WTC11 (cell line): Measurements from ENCODE around the gene POU3F1. TPM values are rescaled to one million over a fixed set of nuclear protein-coding genes. Genes with fewer than 3 reads are reported as not detected.

Experiments used
- ATAC-seq: fragments of 200-7000 bp; cut with Tn5 transposase; 2 replicates; pipeline ENCODE4 v1.10.0; 2021; ENCODE audit warnings: mild to moderate bottlenecking, moderate library complexity
- CTCF ChIA-PET: fragments of 300-600 bp; sonication (Branson Sonifier 250); formaldehyde crosslinking; loops from one replicate; lab custom pipeline; 2021; ENCODE audit warnings: antibody characterized with exemption; lab: Charles Lee
- POLR2A ChIA-PET: fragments of 350-600 bp; sonication (Branson Sonifier 250); formaldehyde crosslinking; loops from one replicate; lab custom pipeline; 2021; ENCODE audit warnings: antibody characterized with exemption; lab: Charles Lee
- DNase-seq: peaks from one replicate; pipeline ENCODE4 v3.0.0; 2021; ENCODE audit warnings: low spot score
- H3K27ac Mint-ChIP-seq: 2 replicates; pipeline ENCODE4 v1.8.0; 2021; ENCODE audit warnings: mixed read lengths
- H3K27me3 Mint-ChIP-seq: 2 replicates; pipeline ENCODE4 v1.8.0; 2021; ENCODE audit warnings: low read depth, mild to moderate bottlenecking, moderate library complexity, mixed read lengths
- H3K36me3 Mint-ChIP-seq: 2 replicates; pipeline ENCODE4 v1.8.0; 2021; ENCODE audit warnings: mixed read lengths
- H3K4me1 Mint-ChIP-seq: 2 replicates; pipeline ENCODE4 v1.8.0; 2022; ENCODE audit warnings: mixed read lengths
- H3K4me3 Mint-ChIP-seq: 2 replicates; pipeline ENCODE4 v1.8.0; 2021; ENCODE audit warnings: mild to moderate bottlenecking, moderate library complexity, mixed read lengths
- H3K9me3 Mint-ChIP-seq: 2 replicates; pipeline ENCODE4 v1.8.0; 2021; ENCODE audit warnings: mixed read lengths
- NFATC4 ChIP-seq: fragments of 250-450 bp; sonication (Bioruptor Pico); IDR thresholded peaks from 2 replicates; pipeline ENCODE4 v1.9.0; 2021; ENCODE audit warnings: mild to moderate bottlenecking
- SP1 ChIP-seq: sonication (generic); formaldehyde crosslinking; conservative IDR thresholded peaks from 2 replicates; pipeline ENCODE4 v1.8.1; 2022; ENCODE audit warnings: missing genetic modification reagents
- ZNF219 ChIP-seq: sonication (generic); formaldehyde crosslinking; IDR thresholded peaks from 2 replicates; pipeline ENCODE4 v1.8.0; 2023; ENCODE audit warnings: missing genetic modification reagents, mild to moderate bottlenecking, borderline replicate concordance
- ZNF423 ChIP-seq: fragments of 250-450 bp; sonication (Bioruptor Pico); IDR thresholded peaks from 2 replicates; pipeline ENCODE4 v2.1.2; 2022; ENCODE audit warnings: mild to moderate bottlenecking, moderate library complexity
- total RNA-seq: library from RNA; stranded (reverse); gene quantifications from 3 replicates; pipeline ENCODE4 v1.2.3, GENCODE V29; 2021
- TF ChIP-seq, protein P1 (sequence below): fragments of 250-450 bp; sonication (Bioruptor Pico); IDR thresholded peaks from 2 replicates; pipeline ENCODE4 v1.9.0; 2021; ENCODE audit warnings: mild to moderate bottlenecking, borderline replicate concordance
- TF ChIP-seq, protein P2 (sequence below): sonication (generic); formaldehyde crosslinking; IDR thresholded peaks from 2 replicates; pipeline ENCODE4 v1.8.0; 2023; ENCODE audit warnings: missing genetic modification reagents
- TF ChIP-seq, protein P3 (sequence below): fragments of 200-600 bp; IDR thresholded peaks from 2 replicates; pipeline ENCODE4 v1.8.0; 2022; ENCODE audit warnings: antibody characterized with exemption
- TF ChIP-seq, protein P4 (sequence below): sonication (generic); formaldehyde crosslinking; IDR thresholded peaks from 2 replicates; pipeline ENCODE4 v1.8.1; 2023; ENCODE audit warnings: mild to moderate bottlenecking, missing genetic modification reagents

Gene POU3F1
- total RNA-seq, 1 experiment from 2014 or later, result 18.9 TPM

DNA sequence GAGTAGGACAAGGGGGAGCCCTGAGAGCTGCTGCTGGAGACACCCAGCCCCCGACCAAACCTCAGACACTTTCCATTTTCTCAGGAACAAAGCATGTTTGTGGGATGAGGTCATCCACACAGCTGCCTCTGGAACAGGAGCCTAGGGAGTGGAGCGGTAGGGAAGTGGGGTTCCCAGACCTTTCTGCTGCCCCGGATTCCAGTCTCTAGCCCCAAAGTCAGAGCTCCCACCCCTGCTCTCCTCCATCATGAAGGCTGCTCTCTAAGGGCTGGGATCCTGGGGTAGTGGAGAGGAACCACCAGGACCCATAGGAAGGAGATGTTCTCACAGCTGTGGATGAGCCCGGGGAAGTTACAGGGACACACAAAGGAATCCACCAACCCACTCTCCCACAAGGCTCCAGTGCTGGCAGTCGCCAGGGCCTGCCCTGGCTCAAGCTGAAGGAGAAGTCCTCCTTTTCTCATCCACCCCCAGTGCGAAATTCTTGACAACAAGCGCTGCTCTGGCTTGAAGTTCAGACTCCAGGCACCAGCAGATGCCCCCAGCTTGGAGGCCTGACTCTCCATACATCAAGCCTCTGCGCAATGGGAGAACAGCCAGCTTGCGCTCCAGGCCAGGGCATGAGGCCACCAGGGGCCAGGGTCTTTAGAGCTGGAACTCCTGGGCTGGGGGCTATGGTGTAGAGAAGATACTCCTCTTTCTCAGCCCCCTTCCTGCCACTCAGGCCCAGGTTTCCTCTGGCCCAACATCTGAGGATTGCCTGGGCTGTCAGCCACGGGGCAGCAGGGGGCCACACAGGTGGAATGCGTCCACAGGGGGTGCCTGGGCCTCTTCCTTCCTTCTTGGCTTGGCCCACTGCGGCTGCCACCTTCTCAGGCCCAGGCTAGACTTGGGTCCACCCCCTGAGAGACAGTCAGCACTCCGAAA, 45.8 kb downstream of the POU3F1 start:
- CTCF ChIA-PET, result interaction anchor here (0.5 to 1.5 kb wide), 8 partner anchors 10 to 829 kb away, joined by 3 to 5 read pairs (median 4); partner anchors contain the start of genes MTF1 and SF3A3

DNA sequence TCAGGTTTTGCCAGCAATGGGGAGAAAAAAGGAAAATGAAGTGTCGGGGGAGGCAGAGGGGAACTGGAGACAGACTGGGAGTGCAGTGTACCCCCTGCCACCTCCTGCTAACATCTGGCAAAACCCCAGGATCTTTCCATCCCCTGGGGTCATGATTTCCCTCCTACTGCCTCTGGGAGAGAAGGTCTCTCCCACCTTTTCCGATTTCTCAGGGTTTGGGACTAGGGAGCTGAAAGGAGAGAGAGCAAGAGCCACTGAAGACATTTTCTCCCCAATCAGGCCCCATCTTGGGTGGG, 46.4 kb downstream of the POU3F1 start:
- H3K4me1 Mint-ChIP-seq, result peaks cover 57% of the 10 kb centered on the region
- H3K36me3 Mint-ChIP-seq, result peaks cover 10% of the 10 kb centered on the region
- ATAC-seq, result no peak

More for the DNA sequence above, 45.8 kb downstream of the POU3F1 start:
- TF ChIP-seq ZNF219 (CRISPR knock-in tag) (no peak), SP1 (CRISPR knock-in tag) (0 out of 2 replicates have a peak, but pooled peaks have one; percentile 7)
- TF ChIP-seq, protein P1, sequence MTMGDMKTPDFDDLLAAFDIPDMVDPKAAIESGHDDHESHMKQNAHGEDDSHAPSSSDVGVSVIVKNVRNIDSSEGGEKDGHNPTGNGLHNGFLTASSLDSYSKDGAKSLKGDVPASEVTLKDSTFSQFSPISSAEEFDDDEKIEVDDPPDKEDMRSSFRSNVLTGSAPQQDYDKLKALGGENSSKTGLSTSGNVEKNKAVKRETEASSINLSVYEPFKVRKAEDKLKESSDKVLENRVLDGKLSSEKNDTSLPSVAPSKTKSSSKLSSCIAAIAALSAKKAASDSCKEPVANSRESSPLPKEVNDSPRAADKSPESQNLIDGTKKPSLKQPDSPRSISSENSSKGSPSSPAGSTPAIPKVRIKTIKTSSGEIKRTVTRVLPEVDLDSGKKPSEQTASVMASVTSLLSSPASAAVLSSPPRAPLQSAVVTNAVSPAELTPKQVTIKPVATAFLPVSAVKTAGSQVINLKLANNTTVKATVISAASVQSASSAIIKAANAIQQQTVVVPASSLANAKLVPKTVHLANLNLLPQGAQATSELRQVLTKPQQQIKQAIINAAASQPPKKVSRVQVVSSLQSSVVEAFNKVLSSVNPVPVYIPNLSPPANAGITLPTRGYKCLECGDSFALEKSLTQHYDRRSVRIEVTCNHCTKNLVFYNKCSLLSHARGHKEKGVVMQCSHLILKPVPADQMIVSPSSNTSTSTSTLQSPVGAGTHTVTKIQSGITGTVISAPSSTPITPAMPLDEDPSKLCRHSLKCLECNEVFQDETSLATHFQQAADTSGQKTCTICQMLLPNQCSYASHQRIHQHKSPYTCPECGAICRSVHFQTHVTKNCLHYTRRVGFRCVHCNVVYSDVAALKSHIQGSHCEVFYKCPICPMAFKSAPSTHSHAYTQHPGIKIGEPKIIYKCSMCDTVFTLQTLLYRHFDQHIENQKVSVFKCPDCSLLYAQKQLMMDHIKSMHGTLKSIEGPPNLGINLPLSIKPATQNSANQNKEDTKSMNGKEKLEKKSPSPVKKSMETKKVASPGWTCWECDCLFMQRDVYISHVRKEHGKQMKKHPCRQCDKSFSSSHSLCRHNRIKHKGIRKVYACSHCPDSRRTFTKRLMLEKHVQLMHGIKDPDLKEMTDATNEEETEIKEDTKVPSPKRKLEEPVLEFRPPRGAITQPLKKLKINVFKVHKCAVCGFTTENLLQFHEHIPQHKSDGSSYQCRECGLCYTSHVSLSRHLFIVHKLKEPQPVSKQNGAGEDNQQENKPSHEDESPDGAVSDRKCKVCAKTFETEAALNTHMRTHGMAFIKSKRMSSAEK, result no peak
- TF ChIP-seq, protein P2, sequence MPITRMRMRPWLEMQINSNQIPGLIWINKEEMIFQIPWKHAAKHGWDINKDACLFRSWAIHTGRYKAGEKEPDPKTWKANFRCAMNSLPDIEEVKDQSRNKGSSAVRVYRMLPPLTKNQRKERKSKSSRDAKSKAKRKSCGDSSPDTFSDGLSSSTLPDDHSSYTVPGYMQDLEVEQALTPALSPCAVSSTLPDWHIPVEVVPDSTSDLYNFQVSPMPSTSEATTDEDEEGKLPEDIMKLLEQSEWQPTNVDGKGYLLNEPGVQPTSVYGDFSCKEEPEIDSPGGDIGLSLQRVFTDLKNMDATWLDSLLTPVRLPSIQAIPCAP (CRISPR knock-in tag), result 0 out of 2 replicates have a peak, but pooled peaks have one; percentile 21
- Mint-ChIP-seq H3K9me3 (no peaks in the 10 kb centered on the region), H3K27ac (peak overlapping the region; percentile 98), H3K27me3 (peaks cover 4% of the 10 kb centered on the region; the same call in 1 of the 2 replicates), H3K36me3 (peaks cover 10% of the 10 kb centered on the region), H3K4me1 (peaks cover 55% of the 10 kb centered on the region), H3K4me3 (peak overlapping the region; percentile 41)
- POLR2A ChIA-PET, result interaction anchor here (1.2 kb wide), 1 partner anchor 11 kb away, joined by 4 read pairs; no protein-coding TSS in a partner anchor
- DNase-seq, result peak; percentile 34
- peak; percentile 3 for ATAC-seq

DNA sequence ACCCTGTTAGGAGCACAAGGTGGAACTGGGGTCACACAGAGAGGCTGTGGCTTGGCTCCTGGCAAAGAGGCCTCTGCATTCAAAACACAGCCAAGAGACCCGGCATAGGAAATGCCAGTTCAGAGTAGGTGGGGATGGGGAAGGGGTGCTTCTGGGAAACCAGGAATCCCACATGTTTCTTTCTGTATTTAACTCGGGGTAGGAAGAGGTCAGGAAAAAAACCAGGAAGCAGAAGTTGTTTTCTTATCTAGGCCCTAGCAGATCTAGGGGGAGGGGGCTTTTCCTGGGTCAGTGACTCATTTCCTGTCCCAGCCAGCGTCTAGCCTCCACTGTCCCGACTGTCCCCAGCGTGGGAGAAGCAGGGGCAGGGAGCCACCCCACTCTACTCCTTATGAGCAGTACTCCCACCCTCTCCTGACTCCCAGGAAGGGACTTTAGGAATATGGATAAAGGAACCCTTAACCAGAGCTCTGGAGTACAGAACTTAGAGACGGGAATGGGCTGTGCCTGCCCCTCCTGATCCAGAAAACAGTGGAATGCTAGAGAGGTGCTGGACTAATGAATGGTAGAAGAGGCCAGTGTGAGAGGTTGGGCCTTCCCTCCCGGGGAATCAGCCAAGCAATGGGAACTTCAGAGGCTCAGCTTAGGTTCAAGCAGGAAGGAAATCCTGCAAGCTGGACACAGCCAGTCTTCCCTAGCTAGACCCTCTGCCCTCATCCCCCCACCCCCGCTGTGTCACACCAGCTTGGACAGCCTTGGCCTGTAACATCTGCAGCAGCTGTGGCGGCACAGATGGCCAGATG, 47.0 kb downstream of the POU3F1 start:
- H3K27ac Mint-ChIP-seq, result peak overlapping the region; percentile 98
- CTCF ChIA-PET, result interaction anchor here (1.1 to 1.5 kb wide), 3 partner anchors 9 to 29 kb away, joined by 4 to 5 read pairs (median 5); partner anchors contain the start of gene SF3A3
- no peak for DNase-seq
- peaks cover 4% of the 10 kb centered on the region; the same call in 1 of the 2 replicates for H3K27me3 Mint-ChIP-seq
- H3K36me3 Mint-ChIP-seq, result peaks cover 10% of the 10 kb centered on the region
- POLR2A ChIA-PET, result interaction anchor here (0.5 to 1.2 kb wide), 2 partner anchors 10 to 12 kb away, joined by 3 to 4 read pairs; partner anchors contain the start of gene SF3A3
- TF ChIP-seq, protein P3, sequence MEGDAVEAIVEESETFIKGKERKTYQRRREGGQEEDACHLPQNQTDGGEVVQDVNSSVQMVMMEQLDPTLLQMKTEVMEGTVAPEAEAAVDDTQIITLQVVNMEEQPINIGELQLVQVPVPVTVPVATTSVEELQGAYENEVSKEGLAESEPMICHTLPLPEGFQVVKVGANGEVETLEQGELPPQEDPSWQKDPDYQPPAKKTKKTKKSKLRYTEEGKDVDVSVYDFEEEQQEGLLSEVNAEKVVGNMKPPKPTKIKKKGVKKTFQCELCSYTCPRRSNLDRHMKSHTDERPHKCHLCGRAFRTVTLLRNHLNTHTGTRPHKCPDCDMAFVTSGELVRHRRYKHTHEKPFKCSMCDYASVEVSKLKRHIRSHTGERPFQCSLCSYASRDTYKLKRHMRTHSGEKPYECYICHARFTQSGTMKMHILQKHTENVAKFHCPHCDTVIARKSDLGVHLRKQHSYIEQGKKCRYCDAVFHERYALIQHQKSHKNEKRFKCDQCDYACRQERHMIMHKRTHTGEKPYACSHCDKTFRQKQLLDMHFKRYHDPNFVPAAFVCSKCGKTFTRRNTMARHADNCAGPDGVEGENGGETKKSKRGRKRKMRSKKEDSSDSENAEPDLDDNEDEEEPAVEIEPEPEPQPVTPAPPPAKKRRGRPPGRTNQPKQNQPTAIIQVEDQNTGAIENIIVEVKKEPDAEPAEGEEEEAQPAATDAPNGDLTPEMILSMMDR, result no peak
- TF ChIP-seq NFATC4 (CRISPR knock-in tag), result no peak
- ATAC-seq, result no peak
- no peaks in the 10 kb centered on the region for H3K9me3 Mint-ChIP-seq
- H3K4me3 Mint-ChIP-seq, result peak overlapping the region; percentile 41
- peaks cover 60% of the 10 kb centered on the region for H3K4me1 Mint-ChIP-seq

More for the DNA sequence above, 46.4 kb downstream of the POU3F1 start:
- Mint-ChIP-seq H3K27me3 (peaks cover 4% of the 10 kb centered on the region; the same call in 1 of the 2 replicates), H3K27ac (peak overlapping the region; percentile 98), H3K4me3 (peak overlapping the region; percentile 41), H3K9me3 (no peaks in the 10 kb centered on the region)
- ChIA-PET CTCF (interaction anchor here (1.1 to 1.5 kb wide), 3 partner anchors 10 to 29 kb away, joined by 4 to 5 read pairs (median 5); partner anchors contain the start of gene SF3A3), POLR2A (interaction anchor here (1.2 kb wide), 1 partner anchor 12 kb away, joined by 4 read pairs; no protein-coding TSS in a partner anchor)
- TF ChIP-seq, protein P4, sequence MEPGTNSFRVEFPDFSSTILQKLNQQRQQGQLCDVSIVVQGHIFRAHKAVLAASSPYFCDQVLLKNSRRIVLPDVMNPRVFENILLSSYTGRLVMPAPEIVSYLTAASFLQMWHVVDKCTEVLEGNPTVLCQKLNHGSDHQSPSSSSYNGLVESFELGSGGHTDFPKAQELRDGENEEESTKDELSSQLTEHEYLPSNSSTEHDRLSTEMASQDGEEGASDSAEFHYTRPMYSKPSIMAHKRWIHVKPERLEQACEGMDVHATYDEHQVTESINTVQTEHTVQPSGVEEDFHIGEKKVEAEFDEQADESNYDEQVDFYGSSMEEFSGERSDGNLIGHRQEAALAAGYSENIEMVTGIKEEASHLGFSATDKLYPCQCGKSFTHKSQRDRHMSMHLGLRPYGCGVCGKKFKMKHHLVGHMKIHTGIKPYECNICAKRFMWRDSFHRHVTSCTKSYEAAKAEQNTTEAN (CRISPR knock-in tag), result no peak
- TF ChIP-seq ZNF423 (CRISPR knock-in tag), result peak; percentile 51; the same call in 1 of the 2 replicates
- DNase-seq, result no peak
